ENCODE data around the gene PECR.

DNA sequence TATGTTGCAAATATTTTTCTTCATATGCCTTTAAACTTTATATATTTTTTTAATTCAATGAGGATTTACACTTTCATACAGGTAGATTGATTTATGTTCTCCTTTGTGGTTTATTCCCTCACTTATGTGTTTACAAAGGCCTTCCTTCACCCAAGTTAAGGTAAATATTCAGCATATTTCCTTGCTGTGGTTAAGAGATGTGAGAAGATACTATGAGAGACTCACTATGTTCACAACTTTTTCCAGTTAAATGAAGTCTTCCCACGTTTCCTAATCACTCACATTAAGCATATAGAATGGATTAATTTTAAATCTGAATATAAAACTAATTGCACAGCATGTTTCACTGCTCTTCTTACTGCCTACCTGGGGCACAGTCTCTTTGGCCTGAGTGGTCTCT is 597 bp downstream of the PECR start:
- TF ChIP-seq CHD2 (IDR thresholded peaks at IDR 0.05; ENCODE audit: low read depth, low read length) (no peak), SMAD1 (IDR thresholded peaks at IDR 0.05; ENCODE audit: low read depth, low read length, partially characterized antibody) (no peak), PHB2 (IDR thresholded peaks at IDR 0.05; ENCODE audit: low read depth) (no peak), CCAR2 (IDR thresholded peaks at IDR 0.05; ENCODE audit: low read depth, low read length) (no peak), MYNN (IDR thresholded peaks at IDR 0.05) (no peak), MYNN (CRISPR knock-in tag; IDR thresholded peaks at IDR 0.05) (no peak), SRSF7 (optimal IDR thresholded peaks at IDR 0.05; ENCODE audit: low read depth, low read length) (no peak), FOXJ2 (tag; IDR thresholded peaks at IDR 0.05) (no peak)
- TF ChIP-seq, protein P1, sequence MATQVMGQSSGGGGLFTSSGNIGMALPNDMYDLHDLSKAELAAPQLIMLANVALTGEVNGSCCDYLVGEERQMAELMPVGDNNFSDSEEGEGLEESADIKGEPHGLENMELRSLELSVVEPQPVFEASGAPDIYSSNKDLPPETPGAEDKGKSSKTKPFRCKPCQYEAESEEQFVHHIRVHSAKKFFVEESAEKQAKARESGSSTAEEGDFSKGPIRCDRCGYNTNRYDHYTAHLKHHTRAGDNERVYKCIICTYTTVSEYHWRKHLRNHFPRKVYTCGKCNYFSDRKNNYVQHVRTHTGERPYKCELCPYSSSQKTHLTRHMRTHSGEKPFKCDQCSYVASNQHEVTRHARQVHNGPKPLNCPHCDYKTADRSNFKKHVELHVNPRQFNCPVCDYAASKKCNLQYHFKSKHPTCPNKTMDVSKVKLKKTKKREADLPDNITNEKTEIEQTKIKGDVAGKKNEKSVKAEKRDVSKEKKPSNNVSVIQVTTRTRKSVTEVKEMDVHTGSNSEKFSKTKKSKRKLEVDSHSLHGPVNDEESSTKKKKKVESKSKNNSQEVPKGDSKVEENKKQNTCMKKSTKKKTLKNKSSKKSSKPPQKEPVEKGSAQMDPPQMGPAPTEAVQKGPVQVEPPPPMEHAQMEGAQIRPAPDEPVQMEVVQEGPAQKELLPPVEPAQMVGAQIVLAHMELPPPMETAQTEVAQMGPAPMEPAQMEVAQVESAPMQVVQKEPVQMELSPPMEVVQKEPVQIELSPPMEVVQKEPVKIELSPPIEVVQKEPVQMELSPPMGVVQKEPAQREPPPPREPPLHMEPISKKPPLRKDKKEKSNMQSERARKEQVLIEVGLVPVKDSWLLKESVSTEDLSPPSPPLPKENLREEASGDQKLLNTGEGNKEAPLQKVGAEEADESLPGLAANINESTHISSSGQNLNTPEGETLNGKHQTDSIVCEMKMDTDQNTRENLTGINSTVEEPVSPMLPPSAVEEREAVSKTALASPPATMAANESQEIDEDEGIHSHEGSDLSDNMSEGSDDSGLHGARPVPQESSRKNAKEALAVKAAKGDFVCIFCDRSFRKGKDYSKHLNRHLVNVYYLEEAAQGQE (IDR thresholded peaks at IDR 0.05; ENCODE audit: borderline replicate concordance) = no peak
- TF ChIP-seq, protein P1 (CRISPR knock-in tag; IDR thresholded peaks at IDR 0.05; ENCODE audit: low read depth) = no peak
- TF ChIP-seq, protein P2, sequence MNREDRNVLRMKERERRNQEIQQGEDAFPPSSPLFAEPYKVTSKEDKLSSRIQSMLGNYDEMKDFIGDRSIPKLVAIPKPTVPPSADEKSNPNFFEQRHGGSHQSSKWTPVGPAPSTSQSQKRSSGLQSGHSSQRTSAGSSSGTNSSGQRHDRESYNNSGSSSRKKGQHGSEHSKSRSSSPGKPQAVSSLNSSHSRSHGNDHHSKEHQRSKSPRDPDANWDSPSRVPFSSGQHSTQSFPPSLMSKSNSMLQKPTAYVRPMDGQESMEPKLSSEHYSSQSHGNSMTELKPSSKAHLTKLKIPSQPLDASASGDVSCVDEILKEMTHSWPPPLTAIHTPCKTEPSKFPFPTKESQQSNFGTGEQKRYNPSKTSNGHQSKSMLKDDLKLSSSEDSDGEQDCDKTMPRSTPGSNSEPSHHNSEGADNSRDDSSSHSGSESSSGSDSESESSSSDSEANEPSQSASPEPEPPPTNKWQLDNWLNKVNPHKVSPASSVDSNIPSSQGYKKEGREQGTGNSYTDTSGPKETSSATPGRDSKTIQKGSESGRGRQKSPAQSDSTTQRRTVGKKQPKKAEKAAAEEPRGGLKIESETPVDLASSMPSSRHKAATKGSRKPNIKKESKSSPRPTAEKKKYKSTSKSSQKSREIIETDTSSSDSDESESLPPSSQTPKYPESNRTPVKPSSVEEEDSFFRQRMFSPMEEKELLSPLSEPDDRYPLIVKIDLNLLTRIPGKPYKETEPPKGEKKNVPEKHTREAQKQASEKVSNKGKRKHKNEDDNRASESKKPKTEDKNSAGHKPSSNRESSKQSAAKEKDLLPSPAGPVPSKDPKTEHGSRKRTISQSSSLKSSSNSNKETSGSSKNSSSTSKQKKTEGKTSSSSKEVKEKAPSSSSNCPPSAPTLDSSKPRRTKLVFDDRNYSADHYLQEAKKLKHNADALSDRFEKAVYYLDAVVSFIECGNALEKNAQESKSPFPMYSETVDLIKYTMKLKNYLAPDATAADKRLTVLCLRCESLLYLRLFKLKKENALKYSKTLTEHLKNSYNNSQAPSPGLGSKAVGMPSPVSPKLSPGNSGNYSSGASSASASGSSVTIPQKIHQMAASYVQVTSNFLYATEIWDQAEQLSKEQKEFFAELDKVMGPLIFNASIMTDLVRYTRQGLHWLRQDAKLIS (CRISPR knock-in tag; IDR thresholded peaks at IDR 0.05) = no peak
